NCI-H446 (cell line): ENCODE data around the gene CDRT15L2.
"Not testable (repeated sequence)": the region's sequence is repeated elsewhere in the genome, so short reads cannot be mapped to it uniquely, and the experiment has no call there.

Source experiments
- DNase-seq, 2 experiments: peaks; one replicate each; lab custom pipeline; 2025; lab: John Stamatoyannopoulos, UW

CDRT15L2 gene

GRCh38 chr17:20575071-20575470, 4.5 kb upstream of the CDRT15L2 start:
- not testable (repeated sequence) for DNase-seq

GRCh38 chr17:20583891-20584577, 4.5 kb downstream of the CDRT15L2 start:
- peak; percentile 41 to 81 for DNase-seq

- DNase-seq = not testable (repeated sequence)
Measured at GRCh38 chr17:20588744-20589453, 9.4 kb downstream of the CDRT15L2 start.

GRCh38 chr17:20589454-20589810, 9.9 kb downstream of the CDRT15L2 start:
- not testable (repeated sequence) for DNase-seq

GRCh38 chr17:20591040-20591439, 11.5 kb downstream of the CDRT15L2 start:
- DNase-seq = not testable (repeated sequence)

GRCh38 chr17:20605568-20605967, 26.0 kb downstream of the CDRT15L2 start:
- DNase-seq = not testable (repeated sequence)

- not testable (repeated sequence) for DNase-seq
Measured at GRCh38 chr17:20609490-20609889, 30.0 kb downstream of the CDRT15L2 start.

GRCh38 chr17:20611309-20611708, 31.8 kb downstream of the CDRT15L2 start:
- no peak for DNase-seq

GRCh38 chr17:20612635-20613034, 33.1 kb downstream of the CDRT15L2 start:
- DNase-seq = no peak

GRCh38 chr17:20613248-20613647, 33.7 kb downstream of the CDRT15L2 start:
- DNase-seq = no peak

GRCh38 chr17:20613905-20614304, 34.4 kb downstream of the CDRT15L2 start:
- DNase-seq = no peak

GRCh38 chr17:20615461-20615860, 35.9 kb downstream of the CDRT15L2 start:
- DNase-seq = not testable (repeated sequence)
